ENCODE data around the gene CIDEB.

Gene CIDEB

DNA sequence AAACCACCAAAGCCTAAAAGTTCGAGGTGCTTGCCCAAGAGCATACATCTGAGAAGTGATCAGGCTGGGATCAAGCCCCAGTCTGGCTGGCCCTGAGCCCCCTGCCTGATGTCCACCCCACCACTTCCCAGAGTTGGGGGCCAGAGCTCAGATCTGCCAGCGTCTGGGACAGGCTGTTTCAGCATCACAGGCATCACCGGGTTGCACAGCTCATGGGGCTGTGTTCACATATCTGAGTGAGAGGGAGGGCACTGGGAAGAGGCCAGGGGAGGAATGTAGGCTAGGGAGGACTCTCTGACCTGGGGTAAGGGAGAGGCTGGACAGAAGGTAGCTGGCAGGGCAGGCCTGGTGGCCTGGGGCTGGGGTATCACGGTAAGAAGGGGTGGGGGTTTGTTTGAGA, 50.8 kb downstream of the CIDEB start:
- DNase-seq (ENCODE audit: low read depth in 1 of 2, low spot score in 1 of 2), result no peak
- TF ChIP-seq, protein P1, sequence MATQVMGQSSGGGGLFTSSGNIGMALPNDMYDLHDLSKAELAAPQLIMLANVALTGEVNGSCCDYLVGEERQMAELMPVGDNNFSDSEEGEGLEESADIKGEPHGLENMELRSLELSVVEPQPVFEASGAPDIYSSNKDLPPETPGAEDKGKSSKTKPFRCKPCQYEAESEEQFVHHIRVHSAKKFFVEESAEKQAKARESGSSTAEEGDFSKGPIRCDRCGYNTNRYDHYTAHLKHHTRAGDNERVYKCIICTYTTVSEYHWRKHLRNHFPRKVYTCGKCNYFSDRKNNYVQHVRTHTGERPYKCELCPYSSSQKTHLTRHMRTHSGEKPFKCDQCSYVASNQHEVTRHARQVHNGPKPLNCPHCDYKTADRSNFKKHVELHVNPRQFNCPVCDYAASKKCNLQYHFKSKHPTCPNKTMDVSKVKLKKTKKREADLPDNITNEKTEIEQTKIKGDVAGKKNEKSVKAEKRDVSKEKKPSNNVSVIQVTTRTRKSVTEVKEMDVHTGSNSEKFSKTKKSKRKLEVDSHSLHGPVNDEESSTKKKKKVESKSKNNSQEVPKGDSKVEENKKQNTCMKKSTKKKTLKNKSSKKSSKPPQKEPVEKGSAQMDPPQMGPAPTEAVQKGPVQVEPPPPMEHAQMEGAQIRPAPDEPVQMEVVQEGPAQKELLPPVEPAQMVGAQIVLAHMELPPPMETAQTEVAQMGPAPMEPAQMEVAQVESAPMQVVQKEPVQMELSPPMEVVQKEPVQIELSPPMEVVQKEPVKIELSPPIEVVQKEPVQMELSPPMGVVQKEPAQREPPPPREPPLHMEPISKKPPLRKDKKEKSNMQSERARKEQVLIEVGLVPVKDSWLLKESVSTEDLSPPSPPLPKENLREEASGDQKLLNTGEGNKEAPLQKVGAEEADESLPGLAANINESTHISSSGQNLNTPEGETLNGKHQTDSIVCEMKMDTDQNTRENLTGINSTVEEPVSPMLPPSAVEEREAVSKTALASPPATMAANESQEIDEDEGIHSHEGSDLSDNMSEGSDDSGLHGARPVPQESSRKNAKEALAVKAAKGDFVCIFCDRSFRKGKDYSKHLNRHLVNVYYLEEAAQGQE (IDR thresholded peaks at IDR 0.05; ENCODE audit: insufficient replicate concordance, low read depth), result no peak
- H3K27me3 ChIP-seq (ENCODE audit: insufficient read depth, poor library complexity, severe bottlenecking), result no peaks in the 10 kb centered on the region
- H3K27ac ChIP-seq (replicated peaks), result no peak overlapping the region
- H3K4me3 ChIP-seq (replicated peaks; ENCODE audit: insufficient read depth, low read length), result no peak overlapping the region

DNA sequence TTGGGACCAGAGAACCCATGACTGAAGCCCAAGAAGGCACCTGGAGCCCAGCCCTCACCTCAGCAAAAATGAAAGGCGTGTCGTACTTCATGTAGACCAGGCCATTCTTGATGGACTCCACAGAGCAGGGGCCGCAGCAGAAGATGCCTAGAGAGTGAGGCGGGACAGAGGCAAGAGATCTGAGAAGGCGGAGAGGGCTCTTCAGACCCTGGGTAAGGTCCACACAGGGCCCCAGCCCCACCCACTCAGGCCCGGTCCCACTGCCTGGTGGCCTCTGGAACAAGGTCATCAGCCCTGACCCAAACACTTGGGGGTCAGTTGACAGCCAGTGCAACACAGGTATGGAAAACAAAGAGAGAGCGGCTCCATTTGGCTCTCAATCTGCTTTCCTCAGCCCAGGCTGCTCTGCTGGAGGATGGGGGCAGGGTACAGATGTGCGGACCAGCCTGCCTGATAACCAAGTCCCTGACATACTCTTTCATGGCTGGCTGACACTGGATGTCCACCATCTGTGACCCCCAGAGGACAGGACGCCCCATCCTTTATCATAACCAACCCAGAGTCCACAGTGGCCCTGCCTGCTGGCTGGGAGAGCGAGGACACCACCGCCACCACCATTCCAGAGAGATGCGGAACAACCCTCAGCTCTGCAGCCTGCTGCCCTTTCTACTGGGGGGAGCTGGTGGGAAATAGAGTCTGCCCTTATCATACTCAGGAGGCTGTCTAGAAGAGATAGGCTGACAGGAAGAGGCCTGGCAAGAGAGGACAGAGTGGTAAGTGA, 51.7 kb downstream of the CIDEB start:
- no peak for DNase-seq (ENCODE audit: low read depth in 1 of 2, low spot score in 1 of 2)
- Histone ChIP-seq H3K4me3 (replicated peaks; ENCODE audit: insufficient read depth, low read length) (no peak overlapping the region), H3K27me3 (ENCODE audit: insufficient read depth, poor library complexity, severe bottlenecking) (no peaks in the 10 kb centered on the region), H3K27ac (replicated peaks) (no peak overlapping the region)
- TF ChIP-seq, protein P2, sequence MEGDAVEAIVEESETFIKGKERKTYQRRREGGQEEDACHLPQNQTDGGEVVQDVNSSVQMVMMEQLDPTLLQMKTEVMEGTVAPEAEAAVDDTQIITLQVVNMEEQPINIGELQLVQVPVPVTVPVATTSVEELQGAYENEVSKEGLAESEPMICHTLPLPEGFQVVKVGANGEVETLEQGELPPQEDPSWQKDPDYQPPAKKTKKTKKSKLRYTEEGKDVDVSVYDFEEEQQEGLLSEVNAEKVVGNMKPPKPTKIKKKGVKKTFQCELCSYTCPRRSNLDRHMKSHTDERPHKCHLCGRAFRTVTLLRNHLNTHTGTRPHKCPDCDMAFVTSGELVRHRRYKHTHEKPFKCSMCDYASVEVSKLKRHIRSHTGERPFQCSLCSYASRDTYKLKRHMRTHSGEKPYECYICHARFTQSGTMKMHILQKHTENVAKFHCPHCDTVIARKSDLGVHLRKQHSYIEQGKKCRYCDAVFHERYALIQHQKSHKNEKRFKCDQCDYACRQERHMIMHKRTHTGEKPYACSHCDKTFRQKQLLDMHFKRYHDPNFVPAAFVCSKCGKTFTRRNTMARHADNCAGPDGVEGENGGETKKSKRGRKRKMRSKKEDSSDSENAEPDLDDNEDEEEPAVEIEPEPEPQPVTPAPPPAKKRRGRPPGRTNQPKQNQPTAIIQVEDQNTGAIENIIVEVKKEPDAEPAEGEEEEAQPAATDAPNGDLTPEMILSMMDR (IDR thresholded peaks at IDR 0.05; ENCODE audit: insufficient read depth, low read length), result no peak
- no peak for TF ChIP-seq GABPA (IDR thresholded peaks at IDR 0.05; ENCODE audit: low read depth)
- TF ChIP-seq, protein P1 (IDR thresholded peaks at IDR 0.05; ENCODE audit: insufficient replicate concordance, low read depth), result no peak
- TF ChIP-seq POLR2AphosphoS5 (IDR thresholded peaks at IDR 0.05; ENCODE audit: low read depth), result no peak
- no peak for TF ChIP-seq SPI1 (IDR thresholded peaks at IDR 0.05; ENCODE audit: borderline replicate concordance, low read depth)

DNA sequence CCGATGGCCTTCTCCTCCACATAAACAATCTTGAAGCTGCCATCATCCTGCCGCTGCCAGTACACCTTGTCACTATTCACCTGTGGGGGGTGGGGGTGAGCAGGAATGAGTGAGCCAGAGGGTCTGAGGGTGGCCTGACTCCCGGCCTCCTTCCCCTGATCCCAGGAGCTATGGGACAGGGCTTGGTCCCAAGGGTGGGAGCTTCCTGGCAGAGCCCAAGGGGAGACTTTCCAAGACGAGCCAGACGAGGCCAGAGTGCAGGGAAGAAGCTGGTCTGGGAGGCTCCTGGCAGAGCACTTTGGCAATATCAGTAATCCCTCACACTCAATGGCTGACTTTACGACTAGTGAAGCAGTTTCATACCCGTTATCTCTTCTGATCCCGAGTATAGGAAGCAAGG, 52.3 kb downstream of the CIDEB start:
- no peaks in the 10 kb centered on the region for H3K27me3 ChIP-seq (ENCODE audit: insufficient read depth, poor library complexity, severe bottlenecking)
- H3K27ac ChIP-seq (replicated peaks), result no peak overlapping the region
- DNase-seq (ENCODE audit: low read depth in 1 of 2, low spot score in 1 of 2), result no peak
- no peak for TF ChIP-seq POLR2AphosphoS5 (IDR thresholded peaks at IDR 0.05; ENCODE audit: low read depth)
- TF ChIP-seq SPI1 (IDR thresholded peaks at IDR 0.05; ENCODE audit: borderline replicate concordance, low read depth), result no peak
- no peak for TF ChIP-seq GABPA (IDR thresholded peaks at IDR 0.05; ENCODE audit: low read depth)
- TF ChIP-seq, protein P1 (IDR thresholded peaks at IDR 0.05; ENCODE audit: insufficient replicate concordance, low read depth), result no peak
- TF ChIP-seq, protein P2 (IDR thresholded peaks at IDR 0.05; ENCODE audit: insufficient read depth, low read length), result no peak
- H3K4me3 ChIP-seq (replicated peaks; ENCODE audit: insufficient read depth, low read length), result no peak overlapping the region
